Neural progenitor cell (in vitro differentiated cells): ENCODE measurements around the gene TBX5. TPM values are rescaled to one million over a fixed set of nuclear protein-coding genes. Genes with fewer than 3 reads are reported as not detected.

Experiments
- DNase-seq: peaks from one replicate; pipeline ENCODE4 v3.0.0-alpha.2; 2016; ENCODE audit warnings: low spot score
- H2AFZ ChIP-seq: fragments of 200-600 bp; sonication (generic); replicated peaks from 2 replicates; pipeline ENCODE4 v1.6.1; 2016; ENCODE audit warnings: antibody characterized with exemption
- H3F3A ChIP-seq: fragments of 200-600 bp; sonication (generic); 2 replicates; pipeline ENCODE4 v1.6.1; 2016; ENCODE audit warnings: antibody characterized with exemption, low read depth
- H3K27ac ChIP-seq: fragments of 200-600 bp; sonication (generic); 2 replicates; pipeline ENCODE4 v1.5.1; 2016; ENCODE audit warnings: mild to moderate bottlenecking
- H3K27me3 ChIP-seq: fragments of 200-600 bp; sonication (generic); 2 replicates; pipeline ENCODE4 v1.6.1; 2016; ENCODE audit warnings: mild to moderate bottlenecking, moderate library complexity
- H3K36me3 ChIP-seq: fragments of 200-600 bp; sonication (generic); 2 replicates; pipeline ENCODE4 v1.5.1; 2016
- H3K4me1 ChIP-seq: fragments of 200-600 bp; sonication (generic); 2 replicates; pipeline ENCODE4 v1.6.1; 2016; ENCODE audit warnings: mixed run types
- H3K4me2 ChIP-seq: fragments of 200-600 bp; sonication (generic); 2 replicates; pipeline ENCODE4 v1.6.1; 2016
- H3K4me3 ChIP-seq: fragments of 200-600 bp; sonication (generic); 2 replicates; pipeline ENCODE4 v1.5.1; 2016
- H3K79me2 ChIP-seq: fragments of 200-600 bp; sonication (generic); 2 replicates; pipeline ENCODE4 v1.6.1; 2016; ENCODE audit warnings: low read depth
- H3K9ac ChIP-seq: fragments of 200-600 bp; sonication (generic); 2 replicates; pipeline ENCODE4 v1.6.1; 2016
- H3K9me3 ChIP-seq: fragments of 200-600 bp; sonication (generic); 2 replicates; pipeline ENCODE4 v1.5.1; 2016; ENCODE audit warnings: low read depth
- H4K20me1 ChIP-seq: fragments of 200-600 bp; sonication (generic); 2 replicates; pipeline ENCODE4 v1.6.1; 2016; ENCODE audit warnings: low read depth
- H3K27ac Mint-ChIP-seq: 3 replicates; pipeline ENCODE4 v1.8.0; 2021; ENCODE audit warnings: mixed read lengths
- H3K27me3 Mint-ChIP-seq: 2 replicates; pipeline ENCODE4 v1.8.0; 2022; ENCODE audit warnings: low read depth, mild to moderate bottlenecking, inconsistent platforms, moderate library complexity, mixed read lengths; ENCODE audit not compliant: insufficient read depth
- H3K36me3 Mint-ChIP-seq: 3 replicates; pipeline ENCODE4 v1.8.0; 2021; ENCODE audit warnings: mixed read lengths
- H3K4me1 Mint-ChIP-seq: 3 replicates; pipeline ENCODE4 v1.8.0; 2021; ENCODE audit warnings: mixed read lengths
- H3K4me3 Mint-ChIP-seq: 3 replicates; pipeline ENCODE4 v1.8.0; 2021; ENCODE audit warnings: mild to moderate bottlenecking, moderate library complexity, mixed read lengths
- H3K9me3 Mint-ChIP-seq: 3 replicates; pipeline ENCODE4 v1.8.0; 2020; ENCODE audit warnings: mixed read lengths
- EZH2 ChIP-seq: fragments of 200-600 bp; sonication (generic); IDR thresholded peaks from 2 replicates; pipeline ENCODE4 v1.6.1; 2017; ENCODE audit warnings: antibody characterized with exemption, mild to moderate bottlenecking, moderate library complexity
- EZH2phosphoT487 ChIP-seq: fragments of 200-600 bp; sonication (generic); IDR thresholded peaks from 2 replicates; pipeline ENCODE4 v1.6.1; 2017; ENCODE audit warnings: antibody characterized with exemption
- total RNA-seq: library from RNA; depleted of rRNA; stranded (reverse); fragments of >200 nt; gene quantifications from 2 replicates; pipeline ENCODE4 v1.2.3, GENCODE V29; 2015; ENCODE audit warnings: low replicate concordance
- TF ChIP-seq, protein P1 (sequence below): fragments of 200-600 bp; sonication (generic); IDR thresholded peaks from 2 replicates; pipeline ENCODE4 v1.5.1; 2017; ENCODE audit warnings: antibody characterized with exemption, mild to moderate bottlenecking

The TBX5 gene
- total RNA-seq, 1 donor from 2014 or later: not detected

DNA sequence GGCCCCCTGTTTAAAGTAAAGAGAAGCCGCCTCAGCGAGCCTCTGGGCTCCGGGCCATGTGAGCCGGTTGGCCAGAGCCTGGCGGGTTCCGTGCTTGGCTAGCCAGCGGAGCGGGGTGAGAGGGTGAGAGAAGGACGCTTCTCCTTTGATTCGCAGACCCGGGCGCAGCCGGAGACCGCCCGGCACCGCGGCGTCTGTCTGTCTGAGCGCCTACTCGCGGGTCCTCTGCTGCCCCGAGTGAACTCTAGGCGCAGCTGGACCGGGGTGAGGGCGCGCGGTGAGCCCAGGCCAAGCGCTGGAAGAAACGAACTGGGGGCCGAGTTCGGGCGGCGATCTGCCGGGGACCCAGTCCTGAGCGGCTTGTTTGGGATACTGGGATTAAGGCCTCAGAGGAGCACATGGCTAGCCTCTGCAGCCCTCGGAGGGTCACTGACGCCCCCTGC lies 41.4 kb upstream of the TBX5 start:
- TF ChIP-seq EZH2phosphoT487: peak; percentile 94
- TF ChIP-seq, protein P1, sequence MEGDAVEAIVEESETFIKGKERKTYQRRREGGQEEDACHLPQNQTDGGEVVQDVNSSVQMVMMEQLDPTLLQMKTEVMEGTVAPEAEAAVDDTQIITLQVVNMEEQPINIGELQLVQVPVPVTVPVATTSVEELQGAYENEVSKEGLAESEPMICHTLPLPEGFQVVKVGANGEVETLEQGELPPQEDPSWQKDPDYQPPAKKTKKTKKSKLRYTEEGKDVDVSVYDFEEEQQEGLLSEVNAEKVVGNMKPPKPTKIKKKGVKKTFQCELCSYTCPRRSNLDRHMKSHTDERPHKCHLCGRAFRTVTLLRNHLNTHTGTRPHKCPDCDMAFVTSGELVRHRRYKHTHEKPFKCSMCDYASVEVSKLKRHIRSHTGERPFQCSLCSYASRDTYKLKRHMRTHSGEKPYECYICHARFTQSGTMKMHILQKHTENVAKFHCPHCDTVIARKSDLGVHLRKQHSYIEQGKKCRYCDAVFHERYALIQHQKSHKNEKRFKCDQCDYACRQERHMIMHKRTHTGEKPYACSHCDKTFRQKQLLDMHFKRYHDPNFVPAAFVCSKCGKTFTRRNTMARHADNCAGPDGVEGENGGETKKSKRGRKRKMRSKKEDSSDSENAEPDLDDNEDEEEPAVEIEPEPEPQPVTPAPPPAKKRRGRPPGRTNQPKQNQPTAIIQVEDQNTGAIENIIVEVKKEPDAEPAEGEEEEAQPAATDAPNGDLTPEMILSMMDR: no peak
- peak; percentile 94 for TF ChIP-seq EZH2
- no peaks in the 10 kb centered on the region for H3F3A ChIP-seq
- no peak overlapping the region for H3K4me3 ChIP-seq
- H3K4me3 Mint-ChIP-seq: no peak overlapping the region
- no peaks in the 10 kb centered on the region for H3K9me3 ChIP-seq
- no peaks in the 10 kb centered on the region for H3K79me2 ChIP-seq
- no peak overlapping the region for H3K4me2 ChIP-seq
- no peaks in the 10 kb centered on the region for H3K36me3 Mint-ChIP-seq
- H3K9ac ChIP-seq: no peak overlapping the region
- no peak overlapping the region for H2AFZ ChIP-seq
- no peaks in the 10 kb centered on the region for H3K9me3 Mint-ChIP-seq
- H3K27me3 Mint-ChIP-seq: peaks cover 84% of the 10 kb centered on the region
- no peaks in the 10 kb centered on the region for H3K4me1 Mint-ChIP-seq
- H3K27ac Mint-ChIP-seq: no peak overlapping the region
- no peaks in the 10 kb centered on the region for H3K36me3 ChIP-seq
- peaks cover 100% of the 10 kb centered on the region for H3K27me3 ChIP-seq
- peaks cover 87% of the 10 kb centered on the region for H4K20me1 ChIP-seq
- H3K4me1 ChIP-seq: no peaks in the 10 kb centered on the region
- DNase-seq: peak; percentile 58
- H3K27ac ChIP-seq: no peak overlapping the region

DNA sequence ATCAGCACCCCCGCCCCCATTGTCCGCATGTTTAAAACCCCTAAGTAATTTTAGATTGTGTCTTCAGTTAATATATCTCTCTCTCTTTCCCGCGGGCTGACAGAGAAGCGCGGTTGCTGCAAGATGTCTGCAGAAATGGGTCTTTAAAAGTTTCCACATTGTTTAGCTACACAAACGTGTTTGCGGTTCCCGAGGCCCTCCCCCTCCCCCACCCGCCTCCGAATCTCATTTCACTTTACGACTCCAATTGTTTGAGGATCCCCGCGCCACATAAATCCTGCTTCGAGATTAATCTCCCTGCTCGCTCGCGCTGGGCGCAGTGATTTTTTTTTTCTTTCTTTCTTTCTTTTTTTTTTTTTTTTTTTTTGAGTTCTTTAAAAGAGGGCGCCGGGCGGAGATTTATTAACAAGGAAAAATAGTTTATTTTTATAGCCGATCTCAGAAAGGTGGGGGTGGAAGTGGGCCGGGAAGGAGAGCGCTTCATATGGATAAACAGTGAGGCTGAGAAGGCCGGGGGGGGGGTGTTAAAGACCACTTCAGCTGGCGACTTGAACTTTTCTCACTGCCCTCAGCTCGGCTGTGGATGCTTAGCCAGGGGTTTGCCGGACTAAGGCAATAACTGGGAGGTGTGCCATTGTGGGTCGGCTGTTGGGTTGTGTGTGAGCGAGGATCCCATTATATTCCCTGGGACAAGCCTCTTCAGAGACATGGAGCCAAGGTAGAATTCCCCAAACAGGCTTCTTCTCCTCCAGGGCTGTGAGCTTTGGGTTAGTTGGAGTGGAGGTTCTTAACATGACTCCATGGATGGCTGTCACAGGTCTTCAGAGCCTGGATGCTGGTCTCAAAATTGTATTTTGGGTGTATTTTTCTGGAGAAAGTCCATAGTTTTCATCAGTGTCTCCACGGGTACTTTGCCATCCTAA lies 39.7 kb upstream of the TBX5 start:
- Mint-ChIP-seq H3K9me3 (no peaks in the 10 kb centered on the region), H3K27ac (no peak overlapping the region), H3K27me3 (peaks cover 86% of the 10 kb centered on the region), H3K4me1 (no peaks in the 10 kb centered on the region), H3K36me3 (no peaks in the 10 kb centered on the region), H3K4me3 (no peak overlapping the region)
- Histone ChIP-seq H3K27ac (no peak overlapping the region), H3K9me3 (no peaks in the 10 kb centered on the region), H3K4me1 (no peaks in the 10 kb centered on the region), H3K9ac (no peak overlapping the region), H3K4me2 (no peak overlapping the region), H4K20me1 (peaks cover 100% of the 10 kb centered on the region), H3K79me2 (no peaks in the 10 kb centered on the region), H3F3A (no peaks in the 10 kb centered on the region), H3K4me3 (no peak overlapping the region), H3K36me3 (no peaks in the 10 kb centered on the region), H2AFZ (no peak overlapping the region), H3K27me3 (peaks cover 100% of the 10 kb centered on the region)
- peak; percentile 68 for DNase-seq
- no peak for TF ChIP-seq EZH2phosphoT487
- TF ChIP-seq, protein P1: no peak
- peak; percentile 22 for TF ChIP-seq EZH2

DNA sequence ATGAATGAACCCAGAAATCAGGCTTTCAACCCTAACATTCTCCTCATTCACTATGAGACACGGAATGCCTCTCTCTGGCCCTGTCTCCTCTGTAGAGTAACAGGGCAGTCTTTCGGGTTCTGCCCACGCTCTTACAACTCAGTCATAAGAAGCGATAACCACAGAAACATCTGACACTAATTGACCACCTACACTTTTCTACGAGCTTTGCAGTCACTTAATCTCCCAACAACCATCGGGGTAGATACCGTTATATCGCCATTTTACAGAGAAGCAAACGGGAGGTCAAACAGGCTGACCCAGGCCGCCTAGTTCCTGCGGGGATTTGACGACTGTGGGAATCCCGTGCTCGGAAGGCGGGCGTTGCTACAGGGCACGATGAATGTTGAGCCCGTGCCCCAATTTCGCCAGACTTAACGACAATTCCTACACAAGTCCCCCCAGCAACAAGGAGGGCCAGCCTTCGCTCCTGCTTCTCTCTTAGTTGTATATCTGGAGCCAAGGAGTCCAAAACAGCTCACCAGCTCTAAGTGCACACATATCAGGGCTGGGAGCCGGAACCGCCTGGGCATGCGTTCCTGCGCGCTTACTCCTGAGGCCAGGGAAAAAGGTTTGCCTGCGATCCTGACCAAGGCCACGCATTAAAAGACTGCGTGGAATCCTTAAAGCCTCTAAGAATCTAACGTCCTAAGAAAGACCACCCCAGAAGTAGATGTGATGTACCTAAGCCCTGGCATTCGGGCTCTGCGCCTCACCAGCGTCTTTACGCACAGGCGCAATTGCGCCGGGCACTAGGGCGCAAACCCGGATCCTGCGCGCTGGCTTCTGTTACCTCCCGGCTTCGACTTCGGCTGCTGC lies 38.7 kb upstream of the TBX5 start:
- H2AFZ ChIP-seq: no peak overlapping the region
- peaks cover 6% of the 10 kb centered on the region for H3F3A ChIP-seq
- Mint-ChIP-seq H3K27me3 (peaks cover 85% of the 10 kb centered on the region), H3K36me3 (no peaks in the 10 kb centered on the region), H3K4me3 (no peak overlapping the region), H3K27ac (no peak overlapping the region), H3K4me1 (no peaks in the 10 kb centered on the region), H3K9me3 (no peaks in the 10 kb centered on the region)
- no peak overlapping the region for H3K4me3 ChIP-seq
- H3K36me3 ChIP-seq: no peaks in the 10 kb centered on the region
- H3K79me2 ChIP-seq: no peaks in the 10 kb centered on the region
- H3K4me2 ChIP-seq: no peak overlapping the region
- DNase-seq: peak; percentile 75
- H3K9me3 ChIP-seq: no peaks in the 10 kb centered on the region
- no peak overlapping the region for H3K9ac ChIP-seq
- TF ChIP-seq EZH2 (peak; percentile 64), EZH2phosphoT487 (peak; percentile 22)
- TF ChIP-seq, protein P1: no peak
- H3K27me3 ChIP-seq: peaks cover 100% of the 10 kb centered on the region
- no peaks in the 10 kb centered on the region for H3K4me1 ChIP-seq
- H3K27ac ChIP-seq: no peak overlapping the region
- H4K20me1 ChIP-seq: peaks cover 100% of the 10 kb centered on the region
